IMR-90 (cell line): ENCODE results near the gene LAG3. TPM values are rescaled to one million over a fixed set of nuclear protein-coding genes. Genes with fewer than 3 reads are reported as not detected.

Source experiments
- ATAC-seq: fragments of 200-7000 bp; cut with Tn5 transposase; 2 replicates; pipeline ENCODE4 v1.9.1; 2020; ENCODE audit warnings: low read depth, mild to moderate bottlenecking, moderate library complexity
- BruUV-seq: library from RNA; stranded (reverse); fragments of 400-500 nt; replicated peaks from 2 replicates; lab custom pipeline; 2021; lab: Mats Ljungman, UMichigan
- CTCF ChIA-PET: fragments of 300-600 bp; formaldehyde crosslinking; extraction: SDS; loops from one replicate; lab custom pipeline; 2021; ENCODE audit warnings: antibody characterized with exemption; lab: Yijun Ruan, JAX
- POLR2A ChIA-PET: fragments of 300-600 bp; sonication (Branson Sonifier 250); formaldehyde crosslinking; loops from one replicate; lab custom pipeline; 2022; ENCODE audit warnings: antibody characterized with exemption; ENCODE audit not compliant: unreplicated experiment; lab: Charles Lee
- DNase-seq: peaks from one replicate; pipeline ENCODE4 v3.0.0; 2013
- H2AFZ ChIP-seq: replicated peaks from 2 replicates; pipeline ENCODE3; 2013; ENCODE audit warnings: low read length, mild to moderate bottlenecking; ENCODE audit not compliant: poor library complexity
- H2AK5ac ChIP-seq: 2 replicates; pipeline ENCODE4 v1.6.1; 2013; ENCODE audit warnings: low read depth, low read length, inconsistent platforms
- H2AK9ac ChIP-seq: replicated peaks from 2 replicates; pipeline ENCODE3; 2013; ENCODE audit warnings: mild to moderate bottlenecking, low read depth, low read length, moderate library complexity; ENCODE audit not compliant: poor library complexity
- H2BK120ac ChIP-seq: 2 replicates; pipeline ENCODE4 v1.6.1; 2013; ENCODE audit warnings: low read depth, low read length, inconsistent platforms
- H2BK15ac ChIP-seq: 3 replicates; pipeline ENCODE4 v1.6.1; 2013; ENCODE audit warnings: low read depth, low read length, inconsistent platforms
- H2BK20ac ChIP-seq: 2 replicates; pipeline ENCODE4 v1.6.1; 2013; ENCODE audit warnings: low read depth, mild to moderate bottlenecking, inconsistent platforms, low read length, moderate library complexity
- H2BK5ac ChIP-seq: 2 replicates; pipeline ENCODE4 v1.6.1; 2013; ENCODE audit warnings: mild to moderate bottlenecking, low read depth, low read length, inconsistent platforms; ENCODE audit not compliant: poor library complexity, severe bottlenecking
- H3K14ac ChIP-seq: replicated peaks from 2 replicates; pipeline ENCODE4 v1.6.1; 2013; ENCODE audit warnings: low read depth, low read length, inconsistent platforms
- H3K18ac ChIP-seq: 2 replicates; pipeline ENCODE4 v1.6.1; 2013; ENCODE audit warnings: low read depth, low read length, control low read depth
- H3K23ac ChIP-seq: 2 replicates; pipeline ENCODE4 v1.6.1; 2013; ENCODE audit warnings: low read depth, low read length, inconsistent platforms
- H3K27ac ChIP-seq: 2 replicates; pipeline ENCODE4 v1.5.1; 2013; ENCODE audit warnings: mild to moderate bottlenecking, control low read depth, low read length; ENCODE audit not compliant: insufficient read depth
- H3K27me3 ChIP-seq: 2 replicates; pipeline ENCODE4 v1.6.1; 2013; ENCODE audit warnings: low read length; ENCODE audit not compliant: control insufficient read depth, insufficient read depth
- H3K36me3 ChIP-seq: 2 replicates; pipeline ENCODE4 v1.6.1; 2013; ENCODE audit warnings: low read length, mixed read lengths; ENCODE audit not compliant: control insufficient read depth, insufficient read depth
- H3K4ac ChIP-seq: 2 replicates; pipeline ENCODE4 v1.6.1; 2013; ENCODE audit warnings: low read depth, low read length, inconsistent platforms
- H3K4me1 ChIP-seq: 2 replicates; pipeline ENCODE4 v1.6.1; 2013; ENCODE audit warnings: low read length, mixed read lengths; ENCODE audit not compliant: control insufficient read depth, insufficient read depth
- H3K4me2 ChIP-seq: 2 replicates; pipeline ENCODE4 v1.6.1; 2013; ENCODE audit warnings: low read depth, mild to moderate bottlenecking, control low read depth, low read length, moderate library complexity
- H3K4me3 ChIP-seq: 2 replicates; pipeline ENCODE4 v1.5.1; 2013; ENCODE audit warnings: low read depth, mild to moderate bottlenecking, control low read depth, low read length, moderate library complexity; ENCODE audit not compliant: insufficient read depth
- H3K56ac ChIP-seq: 2 replicates; pipeline ENCODE4 v1.6.1; 2013; ENCODE audit warnings: low read length, inconsistent platforms; ENCODE audit not compliant: insufficient read depth; ENCODE audit errors: extremely low read depth
- H3K79me1 ChIP-seq, 2 experiments: 2 replicates each; pipeline ENCODE4 v1.6.1; 2013; ENCODE audit warnings: low read length in 2 of 2, inconsistent platforms in 1 of 2, low read depth in 1 of 2
- H3K9ac ChIP-seq: 2 replicates; pipeline ENCODE4 v1.6.1; 2013; ENCODE audit warnings: low read depth, low read length, control low read depth
- H3K9me1 ChIP-seq: 2 replicates; pipeline ENCODE4 v1.6.1; 2013; ENCODE audit warnings: low read length, inconsistent platforms; ENCODE audit not compliant: insufficient read depth
- H3K9me3 ChIP-seq: 2 replicates; pipeline ENCODE4 v1.6.1; 2013; ENCODE audit warnings: low read length; ENCODE audit not compliant: control insufficient read depth, insufficient read depth
- H4K20me1 ChIP-seq: 2 replicates; pipeline ENCODE4 v1.6.1; 2013; ENCODE audit warnings: low read length, inconsistent platforms; ENCODE audit not compliant: insufficient read depth
- H4K5ac ChIP-seq: 2 replicates; pipeline ENCODE4 v1.6.1; 2013; ENCODE audit warnings: mild to moderate bottlenecking, low read depth, low read length, control low read depth
- H4K8ac ChIP-seq, 2 experiments: 2 replicates each; pipeline ENCODE4 v1.6.1; 2013; ENCODE audit warnings: low read depth in 2 of 2, low read length in 2 of 2, control low read depth in 1 of 2, inconsistent platforms in 1 of 2
- H4K91ac ChIP-seq: 2 replicates; pipeline ENCODE4 v1.6.1; 2013; ENCODE audit warnings: low read depth, low read length, inconsistent platforms; ENCODE audit not compliant: insufficient read depth
- BHLHE40 ChIP-seq: fragments of 150-350 bp; IDR thresholded peaks from 2 replicates; pipeline ENCODE4 v1.6.1; 2016; ENCODE audit warnings: mild to moderate bottlenecking, low read depth, low read length
- CHD1 ChIP-seq: IDR thresholded peaks from 2 replicates; pipeline ENCODE4 v1.6.1; 2012; ENCODE audit warnings: low read depth, low read length, improper control_type of control experiment
- FOS ChIP-seq: fragments of 150-350 bp; IDR thresholded peaks from 2 replicates; pipeline ENCODE4 v1.6.1; 2016; ENCODE audit warnings: low read depth, low read length
- MAFK ChIP-seq: IDR thresholded peaks from 2 replicates; pipeline ENCODE4 v1.6.1; 2012; ENCODE audit warnings: low read depth, low read length, improper control_type of control experiment
- MAZ ChIP-seq: IDR thresholded peaks from 2 replicates; pipeline ENCODE4 v1.6.1; 2012; ENCODE audit warnings: low read depth, mild to moderate bottlenecking, low read length, improper control_type of control experiment, moderate library complexity, borderline replicate concordance
- NFE2L2 ChIP-seq: fragments of 150-350 bp; IDR thresholded peaks from 2 replicates; pipeline ENCODE4 v1.6.1; 2016; ENCODE audit warnings: low read depth, mild to moderate bottlenecking, low read length
- POLR2A ChIP-seq: IDR thresholded peaks from 2 replicates; pipeline ENCODE4 v1.6.1; 2012; ENCODE audit warnings: mild to moderate bottlenecking, low read depth, low read length
- RAD21 ChIP-seq: IDR thresholded peaks from 2 replicates; pipeline ENCODE4 v1.6.1; 2012; ENCODE audit warnings: low read length, improper control_type of control experiment
- RCOR1 ChIP-seq: IDR thresholded peaks from 2 replicates; pipeline ENCODE4 v1.6.1; 2012; ENCODE audit warnings: mild to moderate bottlenecking, low read length, improper control_type of control experiment; ENCODE audit not compliant: insufficient replicate concordance
- USF2 ChIP-seq: fragments of 150-350 bp; IDR thresholded peaks from 2 replicates; pipeline ENCODE4 v1.6.1; 2017; ENCODE audit warnings: mild to moderate bottlenecking, antibody characterized with exemption, low read length, low read depth
- WGBS, 2 experiments: methylation state at CpG; one replicate each; pipeline versions ENCODE4 v1.1.5 to v1.1.7; 2013; ENCODE audit warnings: missing lambda C conversion rate in 2 of 2; ENCODE audit not compliant: insufficient read length in 1 of 2; ENCODE audit errors: extremely low coverage in 2 of 2; 5-methylcytosine and 5-hydroxymethylcytosine counted together
- dilution Hi-C: fragments of 300-500 bp; cut with HindIII; formaldehyde crosslinking; loops from one replicate; pipeline ENCODE4 v1.14.3; 2018; ENCODE audit warnings: low sequenced_read_pairs; ENCODE audit not compliant: unreplicated experiment
- in situ Hi-C: fragments of 300-500 bp; cut with MboI; formaldehyde crosslinking; loops from 3 replicates; pipeline ENCODE4 v1.14.3; 2019; ENCODE audit warnings: low sequenced_read_pairs, inconsistent platforms, mixed read lengths
- intact Hi-C: fragments of 100-400 bp; cut with micrococcal nuclease; formaldehyde crosslinking; loops from 2 replicates; pipeline ENCODE4 v1.10.0; 2022
- polyA plus RNA-seq, 3 experiments: library from polyadenylated mRNA; depleted of rRNA; stranded (reverse); fragments of >200 nt; gene quantifications; 2 replicates each; pipeline ENCODE4 v1.2.3, GENCODE V29; 2012; ENCODE audit warnings: low replicate concordance in 1 of 3
- total RNA-seq: library from RNA; depleted of rRNA; stranded (reverse); fragments of >200 nt; gene quantifications from 2 replicates; pipeline ENCODE4 v1.2.3, GENCODE V29; 2012
- TF ChIP-seq, protein P1 (sequence below): conservative IDR thresholded peaks from 2 replicates; pipeline ENCODE4 v1.5.1; 2012; ENCODE audit warnings: mild to moderate bottlenecking, low read depth, low read length, improper control_type of control experiment
- TF ChIP-seq, protein P2 (sequence below): fragments of 150-350 bp; IDR thresholded peaks from 2 replicates; pipeline ENCODE4 v1.6.1; 2016; ENCODE audit warnings: low read depth, mild to moderate bottlenecking, low read length, moderate library complexity, borderline replicate concordance

LAG3 gene
- total and polyA plus RNA-seq, 2 of the 4 experiments (the other 2 are of a cell fraction) = 0.41 TPM; not detected in 1

- WGBS, 2 experiments = 96% methylated on average over 5 of the region's 13 CpGs; no CpG with 5 or more reads in 1 of the 2 experiments
- DNase-seq (no peak), ATAC-seq (no peak)
- Histone ChIP-seq H3K9me1 (peaks cover 8% of the 10 kb centered on the region; the same call in 1 of the 2 replicates), H3K9ac (peak overlapping the region; percentile 3), H2BK20ac (no peak overlapping the region), H3K56ac (no peak overlapping the region), H4K5ac (peak overlapping the region; percentile 27), H3K27me3 (no peaks in the 10 kb centered on the region), H3K4me2 (peak overlapping the region; percentile 44), H4K91ac (0 out of 2 replicates have a peak overlapping the region, but pooled peaks have one; percentile 32), H3K14ac (peak overlapping the region; percentile 51; the same call in 1 of the 2 replicates), H2AFZ (peak overlapping the region; percentile 89), H2AK9ac (no peak overlapping the region), H3K79me1 (peaks cover 0 to 14% of the 10 kb centered on the region in 2 experiments; a peak in 2 of 4 replicates), H4K8ac (peak overlapping the region; percentile 59 to 86), H3K18ac (peak overlapping the region; percentile 9; the same call in 1 of the 2 replicates), H2BK5ac (no peak overlapping the region), H2BK120ac (0 out of 2 replicates have a peak overlapping the region, but pooled peaks have one; percentile 51), H3K27ac (no peak overlapping the region; the same call in 1 of the 2 replicates), H3K4ac (peak overlapping the region; percentile 64), H2BK15ac (no peak overlapping the region), H3K36me3 (0 out of 2 replicates have a peak, but pooled peaks cover 2% of the 10 kb centered on the region), H2AK5ac (no peak overlapping the region), H3K9me3 (no peaks in the 10 kb centered on the region), H3K4me3 (no peak overlapping the region), H3K4me1 (peaks cover 21% of the 10 kb centered on the region), H3K23ac (peak overlapping the region; percentile 1; the same call in 1 of the 2 replicates), H4K20me1 (no peaks in the 10 kb centered on the region)
- ChIA-PET CTCF (interaction anchor here (1.4 kb wide), 1 partner anchor 39 kb away, joined by 6 read pairs; the partner anchor contains the start of gene MLF2), POLR2A (no interaction called here)
- in situ Hi-C loops (no loop called here), intact Hi-C loops (no loop called here), dilution Hi-C loops (no loop called here)
- no TSS peak for BruUV-seq
- TF ChIP-seq MAZ = no peak
- no peak for TF ChIP-seq RCOR1
- TF ChIP-seq NFE2L2 = no peak
- no peak for TF ChIP-seq RAD21
- no peak for TF ChIP-seq MAFK
- TF ChIP-seq, protein P1, sequence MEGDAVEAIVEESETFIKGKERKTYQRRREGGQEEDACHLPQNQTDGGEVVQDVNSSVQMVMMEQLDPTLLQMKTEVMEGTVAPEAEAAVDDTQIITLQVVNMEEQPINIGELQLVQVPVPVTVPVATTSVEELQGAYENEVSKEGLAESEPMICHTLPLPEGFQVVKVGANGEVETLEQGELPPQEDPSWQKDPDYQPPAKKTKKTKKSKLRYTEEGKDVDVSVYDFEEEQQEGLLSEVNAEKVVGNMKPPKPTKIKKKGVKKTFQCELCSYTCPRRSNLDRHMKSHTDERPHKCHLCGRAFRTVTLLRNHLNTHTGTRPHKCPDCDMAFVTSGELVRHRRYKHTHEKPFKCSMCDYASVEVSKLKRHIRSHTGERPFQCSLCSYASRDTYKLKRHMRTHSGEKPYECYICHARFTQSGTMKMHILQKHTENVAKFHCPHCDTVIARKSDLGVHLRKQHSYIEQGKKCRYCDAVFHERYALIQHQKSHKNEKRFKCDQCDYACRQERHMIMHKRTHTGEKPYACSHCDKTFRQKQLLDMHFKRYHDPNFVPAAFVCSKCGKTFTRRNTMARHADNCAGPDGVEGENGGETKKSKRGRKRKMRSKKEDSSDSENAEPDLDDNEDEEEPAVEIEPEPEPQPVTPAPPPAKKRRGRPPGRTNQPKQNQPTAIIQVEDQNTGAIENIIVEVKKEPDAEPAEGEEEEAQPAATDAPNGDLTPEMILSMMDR = no peak
- no peak for TF ChIP-seq USF2
- no peak for TF ChIP-seq FOS
- no peak for TF ChIP-seq BHLHE40
- no peak for TF ChIP-seq POLR2A
- TF ChIP-seq CHD1 = no peak
- TF ChIP-seq, protein P2, sequence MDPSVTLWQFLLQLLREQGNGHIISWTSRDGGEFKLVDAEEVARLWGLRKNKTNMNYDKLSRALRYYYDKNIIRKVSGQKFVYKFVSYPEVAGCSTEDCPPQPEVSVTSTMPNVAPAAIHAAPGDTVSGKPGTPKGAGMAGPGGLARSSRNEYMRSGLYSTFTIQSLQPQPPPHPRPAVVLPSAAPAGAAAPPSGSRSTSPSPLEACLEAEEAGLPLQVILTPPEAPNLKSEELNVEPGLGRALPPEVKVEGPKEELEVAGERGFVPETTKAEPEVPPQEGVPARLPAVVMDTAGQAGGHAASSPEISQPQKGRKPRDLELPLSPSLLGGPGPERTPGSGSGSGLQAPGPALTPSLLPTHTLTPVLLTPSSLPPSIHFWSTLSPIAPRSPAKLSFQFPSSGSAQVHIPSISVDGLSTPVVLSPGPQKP = no peak
These were observed 19.7 kb downstream of the LAG3 start for GRCh38 chr12:6791931-6792520.
